T-helper 9 cell (primary cell): ENCODE results near the gene AUTS2.

Source experiments
- DNase-seq: peaks from one replicate; pipeline ENCODE4 v3.0.0-alpha.2; 2020

The AUTS2 gene

GRCh38 chr7:69657331-69657730 is 59.1 kb downstream of the AUTS2 start:
- DNase-seq, result no peak

DNA sequence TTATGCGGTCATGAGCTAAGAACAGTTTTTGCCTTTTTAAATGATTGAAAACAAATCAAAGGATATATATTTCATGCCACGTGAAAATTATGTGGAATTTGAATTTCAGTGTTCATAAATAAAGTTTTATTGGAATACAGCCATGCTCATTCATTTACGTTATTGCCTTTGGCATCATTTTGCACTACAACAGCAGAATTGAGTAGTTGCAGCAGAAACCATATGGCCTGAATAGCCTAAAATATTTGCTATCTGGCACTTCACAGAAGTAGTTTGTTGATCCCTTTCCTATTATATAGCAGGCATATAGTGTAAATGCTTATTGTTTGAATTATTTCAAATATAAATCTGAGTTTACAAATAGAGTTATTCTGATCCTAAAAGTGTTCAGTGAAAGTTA is 59.7 kb downstream of the AUTS2 start:
- no peak for DNase-seq

DNA sequence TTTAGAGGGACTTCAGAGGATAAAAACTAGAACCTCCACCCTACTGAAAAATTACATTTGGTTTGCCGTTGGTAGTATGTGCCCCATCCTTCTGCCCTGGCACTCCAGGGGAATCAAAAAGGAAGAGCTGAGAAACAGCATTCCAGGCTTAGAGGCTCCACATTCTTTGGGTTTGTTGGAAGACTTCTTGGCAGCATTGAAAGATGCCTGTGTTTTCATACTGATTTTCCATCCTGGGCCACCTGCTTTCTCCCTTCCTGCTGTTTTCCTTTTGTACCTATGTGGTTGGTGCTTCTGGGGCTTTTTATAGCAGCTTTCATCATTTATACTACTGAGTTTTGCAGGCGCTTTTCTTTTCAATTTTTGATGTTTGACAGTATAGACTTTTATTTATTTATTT is 61.7 kb downstream of the AUTS2 start:
- no peak for DNase-seq

DNA sequence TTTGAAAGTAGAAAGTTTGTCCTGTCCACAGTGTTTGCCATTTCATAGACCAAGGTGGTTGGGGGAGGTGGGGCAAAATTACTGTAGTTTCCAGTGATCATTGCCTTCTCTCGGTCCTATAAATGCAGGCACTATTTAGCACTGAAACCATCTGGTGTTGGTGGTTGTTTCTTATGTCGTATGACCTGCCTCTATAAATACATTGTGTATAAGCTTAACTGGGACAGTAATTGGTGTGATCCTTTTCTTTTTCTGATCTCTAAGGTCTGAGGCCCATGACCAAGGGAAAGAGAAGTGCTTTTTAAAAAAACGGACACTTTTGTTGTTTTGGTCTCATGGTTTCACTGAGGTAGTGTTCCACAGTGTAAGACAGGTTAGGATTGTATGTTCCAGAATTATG is 63.1 kb downstream of the AUTS2 start:
- no peak for DNase-seq

DNA sequence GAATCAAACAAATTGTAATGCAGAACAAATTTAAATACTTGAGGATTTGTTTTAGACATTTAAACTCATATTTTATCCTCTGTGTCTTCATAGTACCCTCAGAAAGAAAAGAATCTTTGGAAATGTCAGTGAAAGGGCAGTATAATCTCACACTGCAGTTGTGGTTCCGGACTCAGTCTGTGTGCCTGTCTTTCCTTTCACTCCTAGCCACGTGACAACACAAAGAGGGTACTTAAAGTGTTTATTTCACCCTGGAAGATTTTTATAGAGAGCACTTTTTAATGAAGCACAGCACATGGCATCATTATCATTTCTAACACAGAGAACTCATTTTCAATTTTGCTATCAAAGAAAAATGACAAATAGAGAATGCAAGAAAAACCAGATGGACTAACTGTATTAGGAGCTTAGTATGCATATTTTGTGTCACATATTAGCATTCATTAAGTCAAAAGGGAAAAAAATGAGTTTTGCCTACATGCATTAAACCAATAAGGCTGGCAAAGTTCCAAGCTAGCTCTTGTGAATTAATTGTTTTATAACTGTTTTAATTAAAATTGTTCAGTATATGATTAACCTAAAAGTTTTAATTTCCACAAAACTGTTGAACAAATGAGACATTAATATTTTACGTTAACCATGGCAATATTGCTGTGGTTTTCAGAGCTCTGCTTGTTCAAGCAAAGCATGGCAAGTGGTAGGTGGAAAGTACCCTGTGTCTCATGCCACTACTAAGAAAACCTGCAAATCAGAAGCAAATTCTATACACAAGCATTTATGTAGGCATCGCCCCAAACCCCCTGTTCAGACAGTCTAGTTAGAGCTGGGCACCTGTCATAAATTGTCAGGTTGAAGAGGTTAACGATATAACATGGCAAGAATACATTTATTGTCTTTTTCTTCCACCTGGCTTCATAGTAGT is 65.9 kb downstream of the AUTS2 start:
- no peak for DNase-seq

GRCh38 chr7:69665369-69665768 is 67.1 kb downstream of the AUTS2 start:
- DNase-seq, result no peak

DNA sequence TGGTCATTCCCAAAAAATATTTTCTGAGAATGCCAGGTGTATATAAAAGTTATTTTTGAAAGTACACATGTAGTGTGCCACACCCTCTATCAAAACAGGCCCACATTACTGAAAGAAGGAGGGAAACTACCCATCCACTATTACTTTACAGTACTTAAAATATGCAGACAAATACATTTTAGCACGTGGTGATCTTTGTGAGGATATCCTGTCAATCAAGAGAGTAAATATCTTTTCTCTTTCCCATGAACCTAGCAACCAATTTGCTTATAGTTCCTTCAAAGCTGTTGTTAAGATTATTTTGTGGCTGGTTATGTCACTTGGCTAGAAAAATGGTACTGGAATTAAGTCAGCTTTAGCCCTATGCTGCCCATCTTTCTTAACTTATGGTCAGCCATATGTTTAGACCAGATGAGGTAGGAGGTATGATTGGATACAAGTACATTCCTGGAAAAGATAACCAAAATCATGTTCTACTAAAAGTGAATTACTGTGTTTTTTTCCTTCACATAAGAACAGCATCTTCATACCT is 70.1 kb downstream of the AUTS2 start:
- DNase-seq, result no peak

- DNase-seq, result no peak
Observed at GRCh38 chr7:69670701-69671100, 72.4 kb downstream of the AUTS2 start.

DNA sequence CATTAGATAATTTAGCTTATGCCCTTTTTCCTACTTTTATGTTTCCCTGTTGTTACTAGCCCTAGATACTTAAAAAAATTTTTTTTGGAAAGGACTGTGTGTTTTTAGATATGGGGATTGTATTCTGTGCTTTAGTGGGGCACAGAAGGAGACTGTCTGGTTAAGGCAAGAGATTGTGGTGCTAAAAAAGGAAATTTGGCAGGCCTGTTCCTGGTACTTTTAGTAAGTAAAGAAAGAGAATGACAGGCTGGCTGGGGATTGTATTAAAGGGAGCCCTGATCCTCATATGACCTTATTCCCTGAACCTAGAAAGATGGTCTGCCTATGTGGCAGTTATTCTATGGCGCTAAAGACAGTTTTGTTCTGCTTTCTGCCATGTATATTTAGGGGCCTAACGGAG is 74.8 kb downstream of the AUTS2 start:
- no peak for DNase-seq

- DNase-seq, result no peak
Observed at GRCh38 chr7:69674701-69675182, 76.5 kb downstream of the AUTS2 start.

GRCh38 chr7:69676247-69676646 is 78.0 kb downstream of the AUTS2 start:
- DNase-seq, result no peak

DNA sequence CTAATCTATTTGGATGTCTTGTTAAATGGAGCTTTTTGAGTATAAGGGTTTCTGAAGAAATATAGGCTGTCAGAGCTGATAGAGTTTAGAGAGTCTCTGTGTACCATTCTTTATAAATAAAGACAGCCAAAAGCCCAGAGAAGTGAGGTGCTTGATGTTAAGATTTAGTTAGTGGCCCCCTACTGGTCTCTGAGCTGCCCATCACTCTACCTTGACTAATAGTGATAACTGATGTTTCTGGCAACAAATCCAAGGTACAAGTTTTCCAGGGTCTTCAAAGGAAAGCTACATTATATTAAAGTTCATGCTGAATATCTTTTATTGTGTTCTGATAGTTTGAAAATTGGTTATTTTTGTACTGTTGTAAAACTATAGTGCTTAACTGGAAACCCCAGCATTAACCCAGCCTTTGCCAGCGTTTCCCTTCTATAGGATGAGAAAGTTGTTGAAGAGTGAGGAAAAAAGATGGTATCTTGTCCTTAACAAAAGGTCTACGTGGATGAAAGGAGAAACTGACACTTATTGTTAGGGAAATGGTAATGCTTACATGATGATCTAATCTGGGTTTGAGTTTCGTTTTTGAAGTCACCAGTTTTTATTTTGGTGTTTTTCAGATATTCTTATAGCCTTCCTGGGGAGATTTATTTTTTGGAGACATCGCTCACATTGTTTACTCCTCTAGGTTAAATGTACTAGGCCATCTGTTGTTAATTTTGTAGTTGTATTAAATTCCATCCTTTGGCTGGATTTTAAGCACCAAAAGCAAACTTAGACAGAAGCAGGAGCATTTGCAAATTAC is 79.0 kb downstream of the AUTS2 start:
- no peak for DNase-seq

DNA sequence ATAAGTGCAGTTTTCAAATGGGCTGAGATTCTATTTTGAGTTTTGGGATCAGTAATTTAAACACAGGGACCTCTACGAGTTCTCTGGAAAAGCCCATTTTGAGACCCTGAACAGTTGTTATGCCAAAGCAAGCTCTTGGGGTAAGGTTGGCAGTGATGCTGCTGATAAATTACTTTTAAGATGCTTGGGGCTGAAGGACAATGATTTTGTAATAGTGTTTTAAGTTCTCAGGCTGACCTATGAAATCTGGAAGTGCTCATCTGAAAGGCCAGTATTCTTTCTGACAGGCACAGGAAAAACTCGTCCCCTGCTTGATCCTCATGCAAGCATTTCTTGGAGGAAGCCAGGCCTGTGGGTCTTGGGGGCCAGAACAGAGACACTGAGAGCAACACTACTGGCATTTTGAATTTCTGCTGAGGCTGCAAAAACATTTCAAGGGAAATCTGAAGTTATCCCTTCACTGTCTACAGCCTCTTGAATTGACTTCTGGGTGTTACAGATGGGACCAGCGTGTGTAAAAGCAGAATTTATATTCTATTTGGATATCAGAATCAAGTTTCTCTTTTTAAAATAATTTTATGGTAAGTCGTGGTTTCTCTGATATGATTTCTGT is 79.7 kb downstream of the AUTS2 start:
- DNase-seq, result no peak

GRCh38 chr7:69678494-69679187 is 80.4 kb downstream of the AUTS2 start:
- DNase-seq, result no peak

DNA sequence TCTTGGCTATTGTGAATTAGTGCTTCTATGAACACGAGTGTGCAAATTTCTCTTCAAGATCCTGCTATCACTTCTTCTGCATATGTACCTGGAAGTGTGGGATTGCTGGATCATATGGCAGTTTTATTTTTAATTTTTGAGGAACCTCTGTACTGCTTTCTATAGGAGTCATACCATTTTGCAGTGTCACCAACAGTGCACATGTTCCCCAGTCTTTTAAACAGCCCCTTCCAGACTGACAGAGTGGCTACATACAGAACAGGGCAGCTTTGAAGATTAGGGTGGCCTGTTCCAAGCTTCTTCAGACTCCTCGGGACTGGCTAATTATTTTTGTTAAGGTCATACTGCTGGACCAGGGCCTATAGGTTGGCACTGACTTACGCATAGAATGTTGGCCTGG is 82.9 kb downstream of the AUTS2 start:
- DNase-seq, result no peak

- no peak for DNase-seq
Observed at GRCh38 chr7:69682518-69682917, 84.2 kb downstream of the AUTS2 start.

DNA sequence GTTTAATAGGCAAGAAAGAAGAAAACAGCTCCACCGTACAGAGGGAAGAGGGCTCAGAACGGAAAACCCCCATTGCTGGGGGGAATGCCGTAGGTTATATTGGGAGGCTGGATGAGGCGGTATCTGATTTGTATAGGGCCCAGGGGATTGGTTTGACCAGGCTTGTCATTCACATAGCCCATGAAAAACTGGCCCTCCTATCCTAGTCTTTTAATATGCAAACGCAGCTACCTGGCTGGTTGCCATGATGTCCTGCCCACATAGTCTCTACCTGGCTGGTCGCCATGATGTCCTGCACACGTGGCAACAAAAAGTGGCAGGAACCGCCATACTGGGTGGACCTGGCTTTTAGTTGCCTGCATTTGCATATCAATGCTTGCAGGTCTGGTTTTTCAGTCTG is 84.7 kb downstream of the AUTS2 start:
- DNase-seq, result no peak

GRCh38 chr7:69684369-69685292 is 86.4 kb downstream of the AUTS2 start:
- DNase-seq, result no peak

GRCh38 chr7:69685293-69685631 is 87.0 kb downstream of the AUTS2 start:
- DNase-seq, result no peak

- DNase-seq, result no peak
Observed at GRCh38 chr7:69686366-69686765, 88.1 kb downstream of the AUTS2 start.

DNA sequence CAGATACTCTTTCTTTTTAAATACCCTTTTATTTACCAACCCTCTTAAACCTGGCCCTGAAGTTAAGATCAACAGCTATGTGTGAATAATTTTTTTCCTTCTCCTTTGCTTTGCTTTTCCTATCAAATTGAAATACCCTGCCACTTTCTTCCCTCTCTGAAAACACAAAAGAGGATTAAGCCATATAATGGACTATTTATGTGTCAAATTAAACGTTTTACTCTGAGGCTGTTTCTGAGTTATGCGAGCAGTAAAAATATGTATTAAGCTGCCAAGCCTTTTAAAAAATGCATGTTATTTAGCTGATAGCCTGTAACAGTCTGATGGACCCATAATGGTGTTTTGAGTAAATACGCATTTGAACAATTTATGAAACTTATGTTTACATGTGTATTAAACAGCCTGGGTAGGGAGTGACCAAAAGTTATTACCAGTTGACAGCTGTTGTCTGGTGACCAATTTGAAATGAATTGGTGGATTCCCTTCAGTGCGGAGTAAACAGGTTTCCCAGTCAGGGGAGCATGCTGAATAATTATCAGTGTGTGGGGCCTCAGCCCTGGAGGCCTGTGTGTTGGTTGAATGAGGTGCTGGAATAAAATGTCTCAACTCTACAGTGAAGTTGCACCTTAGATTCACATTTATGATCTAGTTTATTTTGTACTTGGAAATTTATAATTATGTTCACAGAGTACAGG is 89.6 kb downstream of the AUTS2 start:
- no peak for DNase-seq
